SU-DHL-6 (cell line): ENCODE results near the gene PRR12.

Experiments
- EZH2phosphoT487 ChIP-seq: fragments of 200-600 bp; sonication (generic), shearing (Covaris generic); conservative IDR thresholded peaks from 2 replicates; pipeline ENCODE4 v1.6.1; 2018; ENCODE audit warnings: mild to moderate bottlenecking, antibody characterized with exemption, low read length, moderate library complexity, mixed read lengths
- TF ChIP-seq, protein P1 (sequence below): fragments of 200-600 bp; sonication (generic); IDR thresholded peaks from one replicate; pipeline ENCODE4 v1.5.1; 2017; ENCODE audit warnings: antibody characterized with exemption, mild to moderate bottlenecking, low read length, moderate library complexity; ENCODE audit not compliant: insufficient read depth, poor library complexity, severe bottlenecking

GRCh38 chr19:49653466-49653806, 62.5 kb downstream of the PRR12 start:
- TF ChIP-seq, protein P1, sequence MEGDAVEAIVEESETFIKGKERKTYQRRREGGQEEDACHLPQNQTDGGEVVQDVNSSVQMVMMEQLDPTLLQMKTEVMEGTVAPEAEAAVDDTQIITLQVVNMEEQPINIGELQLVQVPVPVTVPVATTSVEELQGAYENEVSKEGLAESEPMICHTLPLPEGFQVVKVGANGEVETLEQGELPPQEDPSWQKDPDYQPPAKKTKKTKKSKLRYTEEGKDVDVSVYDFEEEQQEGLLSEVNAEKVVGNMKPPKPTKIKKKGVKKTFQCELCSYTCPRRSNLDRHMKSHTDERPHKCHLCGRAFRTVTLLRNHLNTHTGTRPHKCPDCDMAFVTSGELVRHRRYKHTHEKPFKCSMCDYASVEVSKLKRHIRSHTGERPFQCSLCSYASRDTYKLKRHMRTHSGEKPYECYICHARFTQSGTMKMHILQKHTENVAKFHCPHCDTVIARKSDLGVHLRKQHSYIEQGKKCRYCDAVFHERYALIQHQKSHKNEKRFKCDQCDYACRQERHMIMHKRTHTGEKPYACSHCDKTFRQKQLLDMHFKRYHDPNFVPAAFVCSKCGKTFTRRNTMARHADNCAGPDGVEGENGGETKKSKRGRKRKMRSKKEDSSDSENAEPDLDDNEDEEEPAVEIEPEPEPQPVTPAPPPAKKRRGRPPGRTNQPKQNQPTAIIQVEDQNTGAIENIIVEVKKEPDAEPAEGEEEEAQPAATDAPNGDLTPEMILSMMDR, result no peak
- TF ChIP-seq EZH2phosphoT487, result no peak
